Measurements from ENCODE around the gene OR5K1. TPM values are rescaled to one million over a fixed set of nuclear protein-coding genes. Genes with fewer than 3 reads are reported as not detected.

OR5K1 gene
- polyA plus RNA-seq (ENCODE audit: insufficient read length in 4 of 4) = not detected

DNA sequence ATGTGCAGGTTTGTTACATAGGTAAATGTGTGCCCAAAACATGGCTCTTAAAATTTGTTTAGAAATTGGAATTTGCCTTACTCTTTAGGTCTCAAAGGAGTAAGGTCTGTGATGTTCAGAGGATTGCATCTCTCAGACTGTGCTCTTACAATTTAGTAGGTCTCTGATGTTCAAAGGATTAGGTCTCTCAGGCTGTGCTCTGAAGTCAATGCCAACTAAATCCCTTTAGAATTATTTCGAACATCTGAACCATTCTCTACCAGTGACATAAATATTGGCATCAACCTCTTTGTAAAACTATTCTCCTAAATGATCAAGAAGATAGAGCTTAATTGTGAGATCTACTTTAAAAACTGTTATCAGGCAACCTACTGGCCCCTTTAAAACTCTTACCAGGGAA lies at the start of gene OR5K1:
Gene OR5K1, plus strand, starts transcription at position 301 of the 400 bp plus-strand sequence. CDS start 6,376 bp downstream, outside the sequence.
- DNase-seq (ENCODE audit: low read depth in 4 of 4, low spot score in 3 of 4) = no peak

DNA sequence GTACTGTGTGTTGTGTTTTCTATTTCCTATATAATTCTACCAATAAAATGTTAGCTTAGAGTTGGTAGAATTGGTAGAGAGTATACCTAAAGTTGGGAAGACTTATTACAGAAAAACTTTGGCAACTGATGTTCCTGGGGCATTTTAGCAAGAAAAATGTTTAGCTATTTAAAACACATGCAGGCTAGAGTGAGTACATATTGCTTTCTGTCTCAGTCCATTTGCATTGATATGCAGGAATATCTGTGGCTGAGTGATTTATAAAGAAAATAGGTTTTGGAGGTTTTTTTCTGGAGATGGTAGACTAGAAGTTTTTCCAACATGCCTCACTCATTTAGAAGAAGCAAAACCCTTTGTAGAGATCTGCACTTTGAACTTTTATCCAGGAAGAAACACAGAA lies 30.4 kb upstream of the OR5K1 start:
- DNase-seq (ENCODE audit: low read depth in 4 of 4, low spot score in 3 of 4) = no peak

DNA sequence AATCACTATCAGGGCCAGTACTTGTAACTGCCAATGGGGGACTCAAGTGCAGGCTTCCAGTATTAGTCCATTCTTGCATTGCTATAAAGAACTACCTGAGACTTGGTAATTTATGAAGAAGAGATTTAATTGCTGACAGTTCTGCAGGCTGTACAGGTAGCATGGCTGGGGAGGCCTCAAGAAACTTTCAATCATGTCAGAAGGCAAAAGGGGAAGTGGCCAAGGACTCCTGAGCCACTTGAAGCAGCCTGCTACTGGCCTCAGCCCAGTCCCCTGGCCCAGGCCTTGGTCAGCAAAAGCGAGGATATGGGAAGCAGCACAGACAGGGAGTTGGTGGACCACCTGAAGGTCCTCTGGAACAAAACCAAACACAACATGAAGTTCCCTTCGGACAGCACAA lies 29.2 kb upstream of the OR5K1 start:
- no peak for DNase-seq (ENCODE audit: low read depth in 4 of 4, low spot score in 3 of 4)

DNA sequence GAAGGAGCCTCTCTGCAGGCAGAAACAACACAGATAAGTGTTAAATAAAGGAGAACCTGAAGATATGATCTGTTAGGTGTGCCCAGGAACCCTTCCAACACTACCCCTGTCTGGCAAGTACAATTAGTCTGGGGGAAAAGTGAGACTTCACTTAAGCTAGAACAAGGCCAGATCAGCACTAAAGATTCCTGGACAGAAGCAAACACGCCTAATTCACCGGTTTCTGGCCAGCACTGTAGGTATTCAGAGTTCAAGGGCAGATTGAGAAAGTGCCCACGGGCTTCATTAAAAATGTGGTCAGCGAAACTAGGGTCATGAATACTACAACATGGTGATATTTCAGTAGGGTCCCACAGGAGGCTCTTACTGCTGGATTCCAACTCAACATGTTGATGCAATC lies 28.6 kb upstream of the OR5K1 start:
- DNase-seq (ENCODE audit: low read depth in 4 of 4, low spot score in 3 of 4) = no peak

DNA sequence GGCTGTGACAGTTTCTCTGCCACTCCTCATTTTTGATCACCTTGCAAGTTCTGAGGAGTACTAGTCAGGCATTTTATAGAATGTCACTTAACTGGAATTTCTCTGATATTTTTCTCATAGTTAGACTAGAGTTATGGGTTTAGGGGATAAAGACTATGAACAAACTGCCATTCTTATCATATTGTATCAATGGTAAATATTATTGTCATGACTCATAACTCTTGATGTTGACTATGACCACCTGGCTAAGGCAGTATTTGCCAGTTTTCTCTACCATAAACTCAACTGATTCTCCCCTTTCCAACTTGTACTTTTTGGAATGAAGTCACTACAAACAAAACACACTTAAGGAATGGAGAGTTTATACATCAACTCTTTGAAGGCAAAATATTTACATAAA lies 22.7 kb upstream of the OR5K1 start:
- DNase-seq (ENCODE audit: low read depth in 4 of 4, low spot score in 3 of 4) = no peak

DNA sequence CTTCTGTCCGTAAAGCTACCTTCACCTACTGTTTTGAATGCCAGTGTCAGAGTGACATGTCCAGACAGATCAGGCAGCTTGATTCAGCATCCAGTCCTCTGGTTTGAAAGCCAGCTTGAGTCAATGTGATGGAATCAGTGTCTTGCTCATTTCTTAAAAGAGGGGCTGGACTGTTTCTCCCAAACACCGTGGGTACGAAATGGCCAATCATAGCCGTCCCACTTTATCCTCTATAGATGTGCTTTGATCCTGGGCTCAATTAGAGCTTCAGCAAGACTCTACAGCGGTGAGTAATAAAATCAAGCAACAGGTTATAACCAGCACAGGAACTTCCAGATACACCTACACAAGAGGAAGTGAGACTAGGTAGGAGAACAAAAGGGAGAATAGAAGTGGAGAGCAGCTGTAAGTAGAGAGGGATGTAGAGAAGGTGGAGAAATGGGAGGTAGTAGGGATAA lies 17.0 kb upstream of the OR5K1 start:
- DNase-seq (ENCODE audit: low read depth in 4 of 4, low spot score in 3 of 4) = no peak

DNA sequence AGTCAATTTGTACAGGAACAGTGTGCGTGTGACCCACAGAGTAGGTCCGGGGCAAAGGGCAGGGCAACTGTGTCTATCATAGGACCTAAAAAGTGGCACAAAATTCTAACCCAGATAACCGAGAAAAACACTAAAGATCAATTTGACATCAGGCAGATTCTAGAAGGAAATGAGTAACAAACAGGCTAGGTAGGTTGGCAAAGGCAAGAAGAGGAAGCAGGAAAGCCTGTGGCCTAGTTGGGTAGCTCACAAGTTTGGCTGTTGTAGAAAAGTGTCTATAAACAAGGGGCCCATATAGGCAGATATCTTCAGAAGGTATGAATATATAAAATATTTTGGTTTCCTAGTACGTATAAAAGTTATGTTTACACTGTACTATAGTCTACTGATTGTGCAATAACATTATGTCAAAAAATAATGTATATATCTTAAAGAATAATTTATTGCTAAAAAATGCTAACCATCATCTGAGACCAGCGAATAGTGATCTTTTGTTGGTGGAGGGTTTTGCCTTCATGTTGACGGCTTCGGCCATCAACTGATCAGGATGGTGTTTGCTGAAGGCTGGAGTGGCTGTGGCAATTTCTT lies 13.3 kb upstream of the OR5K1 start:
- no peak for DNase-seq (ENCODE audit: low read depth in 4 of 4, low spot score in 3 of 4)

DNA sequence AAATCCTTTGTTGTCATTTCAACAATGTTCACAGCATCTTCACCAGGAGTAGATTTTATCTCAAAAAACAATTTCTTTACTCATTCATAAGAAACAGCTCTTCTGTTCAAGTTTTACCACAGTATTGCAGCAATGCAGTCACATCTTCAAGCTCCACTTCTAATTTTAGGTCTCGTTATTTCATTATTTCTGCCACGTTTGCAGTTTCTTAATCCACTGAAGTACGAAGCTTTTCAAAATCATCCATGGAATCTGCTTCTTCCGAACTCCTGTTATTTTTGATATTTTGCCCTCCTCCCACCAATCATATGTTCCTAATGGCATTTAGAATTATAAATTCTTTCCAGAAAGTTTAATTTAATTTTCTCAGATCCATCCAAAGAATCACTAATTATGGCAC lies 12.6 kb upstream of the OR5K1 start:
- no peak for DNase-seq (ENCODE audit: low read depth in 4 of 4, low spot score in 3 of 4)

DNA sequence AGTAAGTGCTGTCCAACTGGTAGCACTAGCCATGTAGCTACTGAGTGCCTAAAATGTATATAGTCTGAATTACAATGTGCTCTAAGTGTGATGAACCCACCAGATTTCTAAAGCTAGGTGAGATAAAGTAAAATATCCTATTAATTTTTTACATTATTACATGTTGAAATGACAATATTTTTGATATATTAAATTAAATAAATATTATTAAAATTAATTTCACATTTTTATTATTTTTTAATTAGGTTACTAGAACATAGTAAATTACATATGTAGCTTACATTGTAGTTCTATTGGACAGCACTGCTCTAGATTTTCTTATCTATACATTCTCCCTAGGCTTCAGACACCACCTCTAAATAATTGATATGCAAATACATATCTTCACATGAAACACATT lies 9.2 kb upstream of the OR5K1 start:
- DNase-seq (ENCODE audit: low read depth in 4 of 4, low spot score in 3 of 4) = no peak

DNA sequence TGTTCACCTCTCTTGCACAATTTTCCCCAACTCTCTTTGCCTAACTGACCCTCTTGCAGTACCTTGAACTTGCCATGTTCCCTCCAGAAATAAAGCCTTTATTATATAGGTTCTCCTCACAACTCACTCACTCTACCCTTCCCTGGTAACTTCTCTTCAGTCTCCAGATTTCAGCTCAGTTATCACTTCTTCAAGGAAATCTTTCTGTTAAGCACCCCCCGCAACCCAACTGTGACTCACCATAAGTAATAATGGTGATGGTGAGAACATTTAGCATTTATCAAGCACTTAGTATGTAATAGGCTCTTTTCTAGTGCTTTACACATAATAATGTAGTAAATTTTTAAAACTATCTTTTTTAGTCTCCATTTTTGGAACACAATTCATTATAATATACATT lies 8.1 kb upstream of the OR5K1 start:
- no peak for DNase-seq (ENCODE audit: low read depth in 4 of 4, low spot score in 3 of 4)

DNA sequence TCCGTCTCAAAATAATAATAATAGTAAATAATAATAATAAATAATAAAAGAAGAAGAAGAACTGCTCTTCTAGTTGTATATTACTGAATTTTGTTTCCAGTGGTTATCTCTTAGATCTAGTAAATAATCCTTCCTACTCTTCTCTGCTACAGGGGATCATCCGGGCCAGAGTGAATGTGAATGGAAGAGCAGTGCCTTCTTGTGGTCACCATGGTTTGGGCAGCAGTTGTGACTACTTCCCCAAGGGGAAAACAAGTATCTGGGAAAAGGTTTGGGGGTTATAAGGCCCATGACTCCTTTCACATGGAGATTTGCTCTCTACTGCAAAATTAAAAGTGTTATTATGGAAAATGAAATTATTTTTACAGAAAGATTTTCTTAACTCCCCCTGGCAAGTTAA lies 5.5 kb upstream of the OR5K1 start:
- DNase-seq (ENCODE audit: low read depth in 4 of 4, low spot score in 3 of 4) = no peak

DNA sequence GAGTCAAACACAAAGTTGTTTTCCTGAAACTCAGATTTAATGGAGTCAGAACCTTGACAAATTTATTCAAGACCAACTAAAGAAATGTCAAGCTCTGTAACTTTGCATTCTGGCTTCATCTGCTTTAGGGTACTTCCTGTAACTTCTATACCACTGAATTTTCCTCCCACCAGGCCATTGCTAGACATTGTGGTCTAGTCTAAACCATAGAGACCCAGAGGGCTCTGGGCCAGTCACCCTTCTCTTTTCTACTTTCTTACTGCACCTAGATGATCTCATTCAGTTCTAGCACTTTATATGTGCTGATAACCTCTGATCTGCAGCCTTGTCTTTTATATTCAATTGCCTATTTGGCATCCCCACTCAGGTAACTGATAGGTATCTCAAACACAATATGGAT lies 2.8 kb upstream of the OR5K1 start:
- no peak for DNase-seq (ENCODE audit: low read depth in 4 of 4, low spot score in 3 of 4)

DNA sequence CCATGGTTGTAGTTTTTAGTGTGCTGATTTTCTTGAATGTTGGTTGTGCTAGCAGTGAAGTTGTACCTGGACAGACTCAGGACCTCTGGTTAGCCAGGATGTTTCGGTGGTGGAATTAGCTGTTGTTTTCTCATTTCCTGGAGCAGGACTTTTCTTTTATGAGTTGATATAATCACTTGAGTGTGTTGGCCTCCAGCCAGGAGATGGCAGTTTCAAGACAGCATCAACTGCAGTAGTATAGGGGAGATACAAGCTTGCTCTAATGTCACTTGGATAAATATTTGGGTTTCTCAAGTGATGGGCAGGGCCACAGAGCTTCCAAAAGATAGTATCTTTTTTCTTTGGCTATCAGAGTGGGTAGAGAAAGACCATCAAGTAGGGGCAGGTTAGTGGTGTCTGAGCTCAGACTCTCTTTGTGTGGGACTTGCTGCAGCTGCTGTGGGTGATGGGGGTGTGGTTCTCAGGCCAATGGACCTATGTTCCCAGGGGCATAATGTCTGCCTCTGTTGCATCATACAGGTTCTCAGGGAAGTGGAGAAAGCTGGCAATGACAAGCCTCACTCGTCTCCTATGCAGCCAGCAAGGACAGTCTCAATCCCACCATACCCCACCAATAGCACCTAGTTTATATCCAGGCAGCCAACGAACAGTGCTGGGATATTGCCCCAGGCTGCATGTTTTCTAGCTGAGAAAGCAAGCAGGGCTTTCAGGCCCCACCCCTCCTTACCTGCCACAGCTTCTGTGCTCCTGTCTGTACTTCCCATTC lies 19.9 kb downstream of the OR5K1 start:
- DNase-seq (ENCODE audit: low read depth in 4 of 4, low spot score in 3 of 4) = no peak

DNA sequence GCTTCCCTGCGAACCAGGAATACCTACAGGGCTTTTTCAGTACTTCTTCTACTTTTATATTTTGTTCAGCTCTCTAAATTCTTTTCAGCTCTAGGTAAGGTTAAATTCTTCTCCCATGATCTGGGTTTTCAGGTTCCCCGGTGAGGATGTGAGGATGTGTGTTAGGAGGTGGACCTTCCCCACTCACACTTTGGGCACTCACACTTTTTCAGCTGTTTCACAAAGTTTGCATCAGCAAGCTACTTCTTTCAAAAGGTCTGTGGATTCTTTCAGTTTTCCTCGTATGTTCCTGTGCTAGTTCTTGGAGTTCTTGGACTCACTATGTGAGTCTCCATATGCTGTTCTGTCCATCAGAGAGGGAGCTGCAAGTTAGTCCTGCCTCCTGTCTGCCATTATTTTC lies 20.6 kb downstream of the OR5K1 start:
- DNase-seq (ENCODE audit: low read depth in 4 of 4, low spot score in 3 of 4) = no peak

DNA sequence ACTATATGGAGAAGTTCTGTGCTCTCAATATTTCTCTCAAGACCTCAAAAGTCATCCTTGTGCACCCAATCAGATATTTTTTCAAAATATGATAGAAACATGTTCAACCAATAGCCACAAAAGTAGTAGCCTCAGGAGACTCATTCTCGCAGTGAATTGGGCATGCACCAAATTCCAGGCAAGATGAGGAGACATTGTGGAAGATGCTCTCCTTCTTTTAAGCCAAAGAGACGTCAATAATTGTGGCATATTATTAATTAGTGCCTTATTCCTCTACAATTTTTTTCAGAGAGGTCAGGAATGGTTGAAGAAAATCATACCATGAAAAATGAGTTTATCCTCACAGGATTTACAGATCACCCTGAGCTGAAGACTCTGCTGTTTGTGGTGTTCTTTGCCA lies 34.4 kb downstream of the OR5K1 start, which contains the start of gene OR5K2:
Gene OR5K2, plus strand, starts transcription at position 301 of the 400 bp plus-strand sequence. Its CDS starts 0 bp downstream, at position 301.
- DNase-seq (ENCODE audit: low read depth in 4 of 4, low spot score in 3 of 4) = no peak

DNA sequence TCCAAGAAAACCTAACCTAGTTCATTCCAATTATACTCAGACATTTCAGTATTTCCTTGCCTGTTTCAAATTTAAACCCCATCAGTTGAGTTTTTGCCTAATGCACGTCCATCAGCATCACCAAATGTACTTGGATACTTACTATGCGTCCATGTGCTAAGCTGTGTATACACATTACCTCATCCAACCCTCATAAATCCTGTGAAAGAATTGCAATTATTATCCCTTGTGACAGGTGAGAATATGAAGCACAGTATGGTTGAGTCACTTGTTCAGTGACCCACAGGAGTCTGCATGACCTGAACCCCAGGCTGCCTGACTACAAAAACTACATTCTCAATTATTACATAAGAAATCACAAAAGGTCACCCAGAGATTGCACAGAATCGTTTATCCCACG lies 37.0 kb downstream of the OR5K1 start:
- DNase-seq (ENCODE audit: low read depth in 4 of 4, low spot score in 3 of 4) = no peak

DNA sequence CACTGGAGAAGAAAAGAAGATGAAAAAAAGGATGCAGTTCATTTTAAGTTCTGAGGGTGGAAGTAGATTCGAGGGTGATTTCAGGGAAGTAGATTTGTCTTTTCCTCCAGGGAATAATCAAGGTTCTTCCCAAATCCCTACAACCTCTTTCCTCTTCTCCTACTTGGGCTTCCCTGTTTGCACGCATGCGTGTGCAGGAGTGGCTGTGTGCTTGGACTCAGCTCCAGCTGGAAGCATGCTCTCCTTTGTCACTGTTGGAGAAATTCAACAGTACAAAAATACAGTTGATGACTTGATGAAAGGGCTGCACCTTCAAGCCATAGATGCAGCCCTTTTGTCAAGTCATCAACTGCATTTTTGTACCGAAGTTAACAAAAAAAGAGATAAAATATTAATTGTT lies 38.3 kb downstream of the OR5K1 start:
- no peak for DNase-seq (ENCODE audit: low read depth in 4 of 4, low spot score in 3 of 4)

DNA sequence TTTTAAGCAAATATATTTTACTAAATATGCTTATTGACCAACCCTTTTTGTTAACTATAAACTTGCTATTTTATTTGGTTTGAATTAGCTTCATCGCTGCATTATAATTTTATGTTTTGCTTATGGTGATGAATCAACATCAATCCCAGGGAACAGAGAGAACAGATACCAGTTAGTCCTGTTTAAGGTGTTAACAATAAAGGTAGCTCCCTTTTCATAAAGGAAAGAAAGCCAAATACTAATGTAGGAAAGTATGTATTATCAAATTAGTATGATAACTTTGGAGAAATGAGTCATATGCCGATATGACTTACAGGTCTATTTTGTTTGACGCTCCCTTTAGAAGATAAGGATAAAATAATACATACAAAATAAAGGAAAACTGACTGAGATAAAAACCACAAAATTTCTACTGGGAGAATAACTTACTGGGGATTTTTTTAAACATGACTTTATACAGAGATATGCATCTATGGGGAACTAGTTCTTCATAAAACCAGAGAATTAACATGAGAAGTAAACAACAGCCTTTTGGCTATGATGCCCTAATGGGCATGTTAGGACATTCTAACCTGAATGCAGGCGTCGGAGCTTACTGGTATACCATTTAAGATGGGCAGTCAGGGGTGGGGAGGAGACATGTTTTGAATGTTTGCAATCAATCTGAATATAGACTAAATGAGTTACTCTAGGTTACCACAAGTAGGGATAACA lies 39.0 kb downstream of the OR5K1 start:
- DNase-seq (ENCODE audit: low read depth in 4 of 4, low spot score in 3 of 4) = no peak

DNA sequence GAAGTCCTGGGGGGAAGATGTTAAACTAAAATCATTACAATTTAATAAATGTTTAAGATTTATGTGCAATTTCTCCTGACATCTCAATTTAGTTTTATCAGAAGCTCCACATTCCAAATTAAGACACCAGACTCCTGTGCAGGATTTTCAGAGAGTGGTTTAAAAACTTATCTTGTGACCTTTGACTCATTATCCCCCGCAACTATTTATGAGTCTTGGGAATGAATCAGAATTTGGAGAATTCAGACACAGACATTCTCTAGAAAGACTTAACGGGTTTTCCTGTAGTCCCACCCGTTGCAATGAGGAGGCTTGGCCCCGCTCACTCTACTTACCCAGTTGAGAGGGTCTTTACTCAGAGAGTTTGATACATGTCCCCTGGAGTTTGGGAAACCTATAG lies 41.5 kb downstream of the OR5K1 start:
- no peak for DNase-seq (ENCODE audit: low read depth in 4 of 4, low spot score in 3 of 4)

DNA sequence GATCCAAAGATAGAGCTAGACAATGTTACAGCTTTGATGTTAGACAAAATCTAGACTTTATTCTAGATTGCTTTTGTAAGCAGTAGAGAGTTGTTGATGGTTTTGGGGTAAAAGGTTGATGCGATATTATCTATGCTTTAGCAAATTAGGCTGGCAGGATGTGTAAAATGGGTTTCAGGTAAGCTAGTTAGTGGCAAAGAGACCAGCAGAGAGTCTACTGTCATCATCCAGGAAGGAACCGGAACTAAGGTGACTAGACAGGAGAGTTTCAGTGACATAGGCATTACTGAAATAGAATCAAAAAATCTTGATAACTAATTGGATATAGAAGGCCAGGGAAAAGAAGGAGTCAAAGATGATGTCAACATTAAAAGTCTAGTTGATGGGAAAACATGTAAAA lies 45.6 kb downstream of the OR5K1 start:
- no peak for DNase-seq (ENCODE audit: low read depth in 4 of 4, low spot score in 3 of 4)

DNA sequence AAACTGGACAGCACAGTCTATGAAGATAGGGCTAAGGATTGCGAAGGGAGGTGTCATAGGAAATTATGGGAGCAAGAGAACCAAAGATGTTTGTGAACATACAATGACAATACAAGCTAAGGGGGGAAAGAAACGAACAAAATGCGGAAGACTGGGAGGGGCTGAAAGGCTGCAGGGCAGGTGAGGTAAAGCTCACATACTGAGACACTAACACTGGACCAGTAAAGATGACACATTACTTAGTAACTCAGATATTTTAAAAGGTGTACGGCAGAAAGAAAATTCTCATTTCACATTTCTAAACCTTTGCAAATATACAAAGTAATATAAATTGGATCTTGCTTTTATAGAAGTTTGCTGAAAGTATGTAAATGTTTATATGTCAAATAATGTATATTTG lies 49.6 kb downstream of the OR5K1 start:
- DNase-seq (ENCODE audit: low read depth in 4 of 4, low spot score in 3 of 4) = no peak

DNA sequence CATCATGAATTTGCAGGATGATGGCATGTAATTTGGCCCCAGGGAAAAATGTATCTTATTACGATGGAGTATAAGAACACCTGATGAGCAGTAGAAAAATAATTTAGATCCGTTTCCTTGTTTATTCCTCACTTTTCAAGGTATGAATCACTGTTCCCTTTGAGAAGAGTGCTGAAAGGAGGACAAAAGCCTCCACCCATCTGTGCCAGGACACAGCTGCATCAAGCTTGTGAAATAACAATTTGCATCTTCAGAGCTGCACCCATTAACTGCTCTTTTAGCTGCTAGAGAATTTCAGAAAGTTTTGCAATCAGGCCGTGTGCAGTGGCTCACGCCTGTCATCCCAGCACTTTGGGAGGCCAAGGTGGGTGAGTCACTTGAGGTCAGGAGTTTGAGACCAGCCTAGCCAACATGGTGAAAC lies 50.1 kb downstream of the OR5K1 start:
- DNase-seq (ENCODE audit: low read depth in 4 of 4, low spot score in 3 of 4) = no peak

Data from left renal pelvis (tissue), 4 donors.